Keratinocyte (primary cell): ENCODE measurements around the gene ARX. TPM values are rescaled to one million over a fixed set of nuclear protein-coding genes. Genes with fewer than 3 reads are reported as not detected.
A peak's percentile ranks its signal among the peaks of the same experiment; 100 is the strongest.

Experiments
- DNase-seq: peaks from one replicate; pipeline ENCODE4 v3.0.0-alpha.2; 2011; ENCODE audit warnings: low read depth, missing footprints, low spot score
- FAIRE-seq: peaks from 2 replicates; lab custom pipeline; 2011; peaks lifted over from hg19 to GRCh38; lab: Jason Lieb, UNC
- H2AFZ ChIP-seq: 2 replicates; pipeline ENCODE4 v1.6.0; 2012; ENCODE audit warnings: low read length, control low read depth, inconsistent platforms; ENCODE audit not compliant: control insufficient read depth
- H3K27ac ChIP-seq: 2 replicates; pipeline ENCODE4 v1.5.1; 2011; ENCODE audit warnings: low read length; ENCODE audit not compliant: control insufficient read depth, insufficient read depth
- H3K27me3 ChIP-seq: 3 replicates; pipeline ENCODE4 v1.6.0; 2011; ENCODE audit warnings: low read length; ENCODE audit not compliant: control insufficient read depth, insufficient read depth; ENCODE audit errors: extremely low read depth
- H3K36me3 ChIP-seq, 2 experiments: 2 replicates in 1 of 2; 3 replicates in 1 of 2; pipeline ENCODE4 v1.5.1; 2011; ENCODE audit warnings: low read length in 2 of 2, mild to moderate bottlenecking in 1 of 2; ENCODE audit not compliant: control insufficient read depth in 2 of 2, insufficient read depth in 2 of 2; ENCODE audit errors: extremely low read depth in 1 of 2
- H3K4me1 ChIP-seq: 3 replicates; pipeline ENCODE4 v1.5.1; 2011; ENCODE audit warnings: low read length; ENCODE audit not compliant: control insufficient read depth, insufficient read depth; ENCODE audit errors: extremely low read depth
- H3K4me2 ChIP-seq: 3 replicates; pipeline ENCODE4 v1.6.0; 2011; ENCODE audit warnings: low read depth, low read length; ENCODE audit not compliant: control insufficient read depth, insufficient read depth; ENCODE audit errors: extremely low read depth
- H3K4me3 ChIP-seq, 3 experiments: fragments of 200-600 bp in 1 of 3; sonication (generic) in 1 of 3; 2 replicates in 2 of 3; 3 replicates in 1 of 3; pipeline ENCODE4 v1.5.1; 2011 to 2016; ENCODE audit warnings: low read length in 3 of 3, mild to moderate bottlenecking in 3 of 3, control low read depth in 2 of 3, inconsistent platforms in 1 of 3, low read depth in 1 of 3, mixed read lengths in 1 of 3, mixed run types in 1 of 3, moderate library complexity in 1 of 3; ENCODE audit not compliant: control insufficient read depth in 2 of 3, insufficient read depth in 2 of 3; ENCODE audit errors: extremely low read depth in 1 of 3
- H3K79me2 ChIP-seq: 2 replicates; pipeline ENCODE4 v1.6.0; 2012; ENCODE audit warnings: low read length; ENCODE audit not compliant: control insufficient read depth, insufficient read depth
- H3K9ac ChIP-seq: 3 replicates; pipeline ENCODE4 v1.6.0; 2011; ENCODE audit warnings: low read length; ENCODE audit not compliant: control insufficient read depth, insufficient read depth; ENCODE audit errors: extremely low read depth
- H3K9me1 ChIP-seq: 3 replicates; pipeline ENCODE4 v1.6.0; 2011; ENCODE audit warnings: low read length; ENCODE audit not compliant: control insufficient read depth, insufficient read depth; ENCODE audit errors: extremely low read depth
- H3K9me3 ChIP-seq: 2 replicates; pipeline ENCODE4 v1.5.1; 2012; ENCODE audit warnings: low read depth, low read length; ENCODE audit not compliant: control insufficient read depth
- H4K20me1 ChIP-seq: 3 replicates; pipeline ENCODE4 v1.6.0; 2011; ENCODE audit warnings: low read length; ENCODE audit not compliant: control insufficient read depth, insufficient read depth; ENCODE audit errors: extremely low read depth
- CTCF ChIP-seq, 3 experiments: IDR thresholded peaks in 1 of 3; conservative IDR thresholded peaks in 1 of 3; optimal IDR thresholded peaks in 1 of 3; 2 replicates in 2 of 3; 3 replicates in 1 of 3; pipeline versions ENCODE3 to v1.5.1; 2011; ENCODE audit warnings: low read length in 3 of 3, mild to moderate bottlenecking in 3 of 3, moderate library complexity in 2 of 3, control low read depth in 1 of 3, inconsistent platforms in 1 of 3; ENCODE audit not compliant: insufficient read depth in 2 of 3; ENCODE audit errors: extremely low read depth in 1 of 3
- EZH2 ChIP-seq: IDR thresholded peaks from one replicate; pipeline ENCODE4 v1.6.1; 2012; ENCODE audit warnings: inconsistent platforms, mild to moderate bottlenecking, low read length, moderate library complexity
- dilution Hi-C: fragments of 300-500 bp; cut with MboI; formaldehyde crosslinking; loops from one replicate; pipeline ENCODE4 v1.7.0; 2020; ENCODE audit warnings: low sequenced_read_pairs; ENCODE audit not compliant: extremely low pct_ligation_motif_present
- polyA plus RNA-seq, 5 experiments: library from polyadenylated mRNA; depleted of rRNA in 3 of 5; stranded (reverse) in 3 of 5; stranded (forward) in 1 of 5; unstranded in 1 of 5; fragments of >200 nt; gene quantifications; 1 replicate in 1 of 5; 2 replicates in 3 of 5; 3 replicates in 1 of 5; pipeline versions ENCODE4 v1.2.1 to v1.2.3, GENCODE V29; 2011 to 2012; ENCODE audit warnings: missing spikeins in 2 of 5, low read depth in 1 of 5, low replicate concordance in 1 of 5

The ARX gene
- polyA plus RNA-seq, 1 donor (not counting 4 experiments of a cell fraction or from before 2014, with no cell fraction given), result not detected

DNA sequence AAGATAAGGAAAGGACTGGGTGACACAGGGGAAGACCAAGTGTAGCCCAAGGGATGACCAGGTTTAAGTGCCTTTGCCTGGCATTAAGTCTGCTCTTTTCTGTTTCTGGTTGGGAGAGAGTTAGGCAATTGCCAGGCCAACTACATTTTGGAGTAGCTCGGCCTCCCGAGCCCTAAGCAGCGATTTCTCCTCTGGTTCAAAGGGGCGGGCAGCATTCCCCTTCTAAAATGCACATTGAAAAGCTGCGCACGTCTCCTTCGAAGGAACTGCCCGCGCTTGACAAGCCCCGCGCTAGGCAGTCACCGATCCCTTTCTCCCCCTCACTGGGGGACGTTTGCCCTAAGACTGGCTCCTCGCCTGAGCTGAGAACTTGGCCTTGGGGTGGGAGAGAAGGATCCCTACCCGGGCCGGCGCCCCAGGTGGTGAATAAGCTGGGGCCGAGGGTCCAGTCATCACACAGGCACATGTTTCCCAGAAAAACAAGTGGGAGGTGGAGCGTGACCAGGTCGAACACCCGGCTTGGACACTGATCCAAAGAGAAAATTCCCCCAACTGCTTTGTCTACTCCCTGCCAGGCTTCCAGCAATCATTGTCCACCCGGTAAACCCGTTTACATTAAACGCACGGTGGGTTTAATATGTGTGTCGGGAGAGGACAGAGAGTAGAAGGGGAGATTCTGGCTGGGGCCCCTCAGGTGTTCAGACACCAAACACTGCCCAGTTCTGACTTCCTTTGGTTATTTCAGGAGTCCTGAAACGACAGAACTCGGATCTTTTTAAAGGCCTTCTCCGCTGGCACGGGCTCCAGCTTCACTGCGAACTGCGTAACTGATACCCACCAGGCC is 4.0 kb downstream of the ARX start:
- DNase-seq, result no peak
- Histone ChIP-seq H3K27me3 (peaks cover 92% of the 10 kb centered on the region), H2AFZ (no peak overlapping the region), H4K20me1 (no peaks in the 10 kb centered on the region), H3K79me2 (no peaks in the 10 kb centered on the region), H3K9me3 (no peaks in the 10 kb centered on the region), H3K4me1 (no peaks in the 10 kb centered on the region), H3K4me2 (no peak overlapping the region), H3K9me1 (no peaks in the 10 kb centered on the region), H3K4me3 (no peak overlapping the region), H3K9ac (no peak overlapping the region), H3K36me3 (no peaks in the 10 kb centered on the region), H3K27ac (no peak overlapping the region)
- no peak for FAIRE-seq
- peak; percentile 67 for TF ChIP-seq EZH2
- no peak for TF ChIP-seq CTCF (optimal IDR thresholded peaks at IDR 0.05 in 1 of 3, IDR thresholded peaks at IDR 0.05 in 1 of 3, conservative IDR thresholded peaks at IDR 0.05 in 1 of 3; ENCODE audit: extremely low read depth in 1 of 3, insufficient read depth in 2 of 3, low read length in 3 of 3)
- dilution Hi-C loops, result no loop called here

DNA sequence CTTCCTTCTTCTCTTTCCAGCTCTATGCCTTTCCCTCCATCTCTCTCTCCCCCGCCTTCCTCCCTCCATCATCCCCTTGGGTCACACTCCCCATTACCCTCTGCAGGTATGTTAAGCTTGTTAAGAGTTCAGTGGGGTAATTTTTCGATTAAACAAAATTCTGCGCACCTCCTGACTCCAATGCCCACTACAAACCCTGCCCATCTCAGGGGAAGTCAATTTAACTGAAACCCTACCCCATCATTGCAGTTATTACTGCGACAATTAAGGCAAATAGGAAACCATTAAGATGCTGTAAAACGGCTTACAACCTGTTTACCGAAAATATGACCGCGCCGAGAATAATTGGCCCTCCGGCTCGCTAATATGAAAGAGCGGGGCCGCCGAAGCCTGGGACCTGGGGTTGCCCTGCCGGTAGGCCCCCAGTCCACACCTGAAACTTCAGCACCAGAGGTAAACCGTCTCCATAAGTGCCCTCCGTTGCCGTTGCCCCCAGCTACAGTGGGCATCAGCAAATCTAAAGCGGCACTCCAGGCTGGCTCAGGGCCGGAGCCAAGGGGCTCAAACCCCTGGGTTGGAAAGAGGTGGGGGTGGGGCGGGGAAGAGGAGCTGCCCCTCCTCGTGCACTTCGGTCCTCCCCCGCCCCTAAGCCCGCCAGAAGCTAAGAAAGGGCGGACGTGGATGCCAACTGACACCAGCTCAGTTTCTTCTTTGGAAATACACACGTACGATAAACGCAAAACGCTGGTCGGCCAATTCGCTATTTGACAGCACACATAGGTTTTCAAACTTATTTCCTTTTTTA is 4.8 kb downstream of the ARX start:
- H3K9me3 ChIP-seq, result no peaks in the 10 kb centered on the region
- H3K9ac ChIP-seq, result no peak overlapping the region
- H2AFZ ChIP-seq, result no peak overlapping the region
- TF ChIP-seq CTCF (optimal IDR thresholded peaks at IDR 0.05 in 1 of 3, IDR thresholded peaks at IDR 0.05 in 1 of 3, conservative IDR thresholded peaks at IDR 0.05 in 1 of 3; ENCODE audit: extremely low read depth in 1 of 3, insufficient read depth in 2 of 3, low read length in 3 of 3), result no peak
- TF ChIP-seq EZH2, result no peak
- no peak overlapping the region for H3K27ac ChIP-seq
- FAIRE-seq (no peak), DNase-seq (no peak)
- no peak overlapping the region for H3K4me2 ChIP-seq
- H3K4me1 ChIP-seq, result no peaks in the 10 kb centered on the region
- no peak overlapping the region for H3K4me3 ChIP-seq
- dilution Hi-C loops, result no loop called here
- H4K20me1 ChIP-seq, result no peaks in the 10 kb centered on the region
- peaks cover 92% of the 10 kb centered on the region for H3K27me3 ChIP-seq
- H3K79me2 ChIP-seq, result no peaks in the 10 kb centered on the region
- no peaks in the 10 kb centered on the region for H3K36me3 ChIP-seq
- no peaks in the 10 kb centered on the region for H3K9me1 ChIP-seq
